Fibroblast of skin of scalp (primary cell): Measurements from ENCODE around the gene SCAI.
"Not testable (repeated sequence)": the region's sequence is repeated elsewhere in the genome, so short reads cannot be mapped to it uniquely, and the experiment has no call there.

Source experiments
- DNase-seq: peaks from one replicate; pipeline ENCODE4 v3.0.0-alpha.2; 2013

Gene SCAI

DNA sequence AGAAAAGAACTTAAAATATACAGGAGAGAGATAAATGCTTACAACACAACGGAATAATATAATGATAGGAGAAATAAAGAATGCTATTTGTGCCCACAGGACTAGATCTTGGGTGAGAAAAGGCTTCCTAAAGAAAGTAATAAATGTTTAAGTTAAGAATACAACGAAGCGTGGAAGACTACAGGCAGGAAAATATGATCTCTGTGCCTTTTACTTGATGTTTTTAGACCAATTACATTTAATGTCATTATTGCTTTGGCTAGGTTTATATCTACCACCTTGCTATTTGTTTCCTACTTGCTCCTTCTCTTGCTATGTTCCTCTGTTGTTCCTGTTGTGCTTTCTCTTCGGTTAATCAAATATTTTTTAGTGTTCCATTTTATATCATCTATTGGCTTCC is 122.3 kb downstream of the SCAI start:
- DNase-seq, result no peak

DNA sequence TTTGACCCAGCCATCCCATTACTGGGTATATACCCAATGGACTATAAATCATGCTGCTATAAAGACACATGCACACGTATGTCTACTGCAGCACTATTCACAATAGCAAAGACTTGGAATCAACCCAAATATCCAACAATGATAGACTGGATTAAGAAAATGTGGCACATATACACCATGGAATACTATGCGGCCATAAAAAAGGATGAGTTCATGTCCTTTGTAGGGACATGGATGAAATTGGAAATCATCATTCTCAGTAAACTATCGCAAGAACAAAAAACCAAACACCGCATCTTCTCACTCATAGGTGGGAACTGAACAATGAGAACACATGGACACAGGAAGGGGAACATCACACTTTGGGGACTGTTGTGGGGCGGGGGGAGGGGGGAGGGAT is 127.7 kb downstream of the SCAI start:
- DNase-seq, result not testable (repeated sequence)

DNA sequence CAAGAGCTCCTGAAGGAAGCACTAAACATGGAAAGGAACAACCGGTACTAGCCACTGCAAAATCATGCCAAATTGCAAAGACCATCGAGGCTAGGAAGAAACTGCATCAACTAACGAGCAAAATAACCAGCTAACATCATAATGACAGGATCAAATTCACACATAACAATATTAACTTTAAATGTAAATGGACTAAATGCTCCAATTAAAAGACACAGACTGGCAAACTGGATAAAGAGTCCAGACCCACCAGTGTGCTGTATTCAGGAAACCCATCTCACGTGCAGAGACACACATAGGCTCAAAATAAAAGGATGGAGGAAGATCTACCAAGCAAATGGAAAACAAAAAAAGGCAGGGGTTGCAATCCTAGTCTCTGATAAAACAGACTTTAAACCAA is 131.3 kb downstream of the SCAI start:
- not testable (repeated sequence) for DNase-seq

DNA sequence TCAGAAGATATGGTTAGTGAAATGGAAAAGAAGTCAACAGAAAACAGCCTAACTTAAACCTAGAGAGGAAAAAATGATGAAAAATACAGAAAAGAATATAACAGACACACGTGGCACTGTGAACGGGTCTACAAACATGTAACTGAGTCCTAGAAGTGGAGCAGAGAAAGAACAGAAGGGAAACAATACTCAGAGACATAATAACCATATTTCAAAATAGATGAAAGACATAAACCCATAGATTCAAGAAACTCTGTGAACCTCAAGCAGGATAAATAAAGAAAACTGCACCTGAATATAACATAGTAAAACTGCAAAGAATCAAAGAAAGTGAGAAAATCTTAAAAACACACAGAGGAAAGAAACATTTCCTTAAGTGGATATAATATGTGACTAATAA is 134.7 kb downstream of the SCAI start:
- DNase-seq, result no peak

DNA sequence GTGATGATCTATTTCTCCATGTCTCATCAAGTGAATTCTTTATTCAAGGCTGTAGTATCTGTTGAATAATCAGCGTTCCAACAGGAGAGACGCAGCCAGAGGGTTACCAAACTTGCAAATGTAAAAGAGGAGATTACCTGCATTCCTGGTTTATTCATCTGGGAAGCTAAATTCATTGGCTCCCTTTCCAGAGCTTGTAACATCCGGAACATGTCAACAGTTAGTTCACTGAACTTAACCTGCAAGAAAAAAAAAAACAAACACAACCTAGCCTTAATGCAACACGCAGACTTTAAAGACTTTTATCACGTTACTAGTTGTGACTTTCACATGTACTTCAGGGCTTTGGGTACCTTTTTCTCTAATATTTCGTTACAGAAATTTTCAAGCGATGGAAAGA is 140.0 kb downstream of the SCAI start:
- DNase-seq, result no peak

DNA sequence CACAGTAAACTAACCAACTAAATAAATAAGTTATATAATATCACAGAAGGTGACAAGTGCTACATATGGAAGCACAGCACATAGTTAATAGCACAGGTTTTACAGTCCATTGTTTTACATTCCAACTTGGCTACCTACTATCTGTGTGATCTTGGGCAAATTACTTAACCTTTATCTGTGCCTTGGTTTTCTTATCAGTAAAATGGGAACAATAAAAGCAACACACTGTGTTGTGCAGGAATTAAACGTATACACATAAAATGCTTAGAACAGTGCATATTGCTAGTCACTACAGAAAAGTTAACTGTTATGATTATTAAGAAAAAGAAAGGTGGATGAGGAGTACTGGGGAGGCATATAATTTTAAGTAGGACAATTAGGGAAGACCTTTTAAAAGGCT is 159.6 kb downstream of the SCAI start:
- DNase-seq, result no peak

DNA sequence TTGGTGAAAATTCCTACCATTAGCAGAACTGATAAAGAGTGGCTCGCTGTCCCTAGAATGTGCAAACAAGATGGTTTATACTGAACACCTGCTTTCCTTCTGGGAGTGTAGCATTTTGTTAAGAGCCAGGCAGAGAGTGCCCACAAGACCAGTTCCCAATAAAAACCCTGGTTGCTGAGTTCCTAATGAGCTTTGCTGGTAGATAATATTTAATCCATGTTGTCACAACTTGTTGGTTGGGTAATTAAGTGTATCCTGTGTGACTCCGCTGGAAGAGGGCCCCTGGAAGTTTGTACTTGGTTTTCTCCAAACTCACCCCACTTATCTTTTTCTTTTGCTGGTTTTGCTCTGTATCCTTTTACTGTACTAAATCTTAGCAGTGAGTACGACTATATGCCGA is 162.9 kb downstream of the SCAI start:
- no peak for DNase-seq

DNA sequence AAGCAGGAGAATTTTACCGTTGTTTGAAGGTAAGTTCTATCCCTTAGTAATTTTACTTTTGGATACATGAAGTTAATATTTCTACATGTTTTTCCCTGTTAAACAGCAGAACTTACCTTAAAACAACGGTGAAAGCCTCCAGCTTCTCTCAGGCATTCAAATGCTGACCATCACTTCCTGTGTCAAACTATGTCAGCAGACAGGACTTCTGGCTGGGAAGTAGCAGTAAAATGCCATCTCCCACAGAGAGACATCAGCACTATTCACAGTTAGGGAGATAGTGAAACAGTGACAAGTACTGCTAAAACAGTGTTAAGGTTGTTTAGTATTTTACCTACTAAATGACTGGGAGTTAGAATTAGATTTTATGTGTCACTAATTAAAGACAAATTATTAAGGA is 168.2 kb downstream of the SCAI start:
- DNase-seq, result peak; percentile 7

DNA sequence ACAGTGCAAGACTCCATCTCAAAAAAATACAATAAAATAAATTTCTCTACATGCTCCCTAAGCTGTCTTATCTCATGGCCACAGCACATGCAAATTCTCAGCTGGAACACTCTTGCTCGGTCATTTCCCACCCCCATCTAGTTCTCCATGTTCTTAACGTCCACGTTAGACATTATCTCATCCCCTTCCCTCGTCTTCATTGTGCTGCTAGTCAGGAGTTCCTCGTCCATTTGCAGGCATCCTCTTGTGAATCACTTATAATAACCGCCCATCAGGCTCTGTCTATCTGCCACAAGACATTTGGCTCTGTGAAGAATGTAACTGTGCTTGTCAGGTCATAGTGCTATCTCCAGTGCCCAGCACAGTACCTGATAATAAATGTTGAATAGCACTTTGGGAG is 169.5 kb downstream of the SCAI start:
- no peak for DNase-seq

DNA sequence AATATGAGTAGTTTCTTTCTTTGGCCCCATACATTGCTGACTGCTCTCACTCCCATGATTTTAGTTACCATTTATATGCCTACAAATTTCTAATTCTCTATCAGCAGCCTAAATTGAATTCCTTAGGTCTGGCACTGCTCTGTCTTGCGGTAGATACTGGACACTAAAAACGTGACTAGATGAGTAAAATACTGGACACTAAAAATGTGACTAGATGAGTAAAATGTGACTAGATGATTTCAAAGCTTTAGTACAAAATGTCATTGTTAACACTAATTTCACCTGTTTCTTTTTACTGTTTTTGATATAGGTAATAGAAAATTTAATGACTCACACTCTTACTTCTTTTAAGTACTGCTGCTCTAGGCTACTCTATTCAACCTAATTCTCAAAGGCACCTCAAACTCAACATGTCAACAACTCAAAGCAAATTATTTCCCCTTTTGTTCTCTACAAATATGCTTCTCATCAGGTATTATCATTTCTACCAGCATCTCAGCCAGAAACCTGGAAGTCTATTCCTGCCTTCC is 171.0 kb downstream of the SCAI start:
- no peak for DNase-seq

DNA sequence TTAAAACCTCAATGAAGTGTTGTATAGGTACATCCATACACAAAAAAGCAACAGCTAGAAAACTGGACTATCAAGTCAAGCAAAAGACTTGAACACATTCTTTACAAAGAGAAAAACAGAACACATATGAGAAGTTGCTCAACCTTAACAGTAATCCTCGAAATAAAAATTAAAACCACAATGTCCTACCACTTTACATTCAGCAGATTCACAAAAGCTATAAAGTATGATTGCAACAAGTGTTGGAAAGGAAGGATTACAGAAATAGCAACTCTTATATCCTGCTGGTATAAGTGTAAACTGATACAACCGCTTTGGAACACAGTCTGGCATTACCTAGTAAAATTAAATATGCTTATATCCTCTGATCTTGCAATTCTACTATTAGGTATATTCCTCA is 173.9 kb downstream of the SCAI start:
- DNase-seq, result no peak

DNA sequence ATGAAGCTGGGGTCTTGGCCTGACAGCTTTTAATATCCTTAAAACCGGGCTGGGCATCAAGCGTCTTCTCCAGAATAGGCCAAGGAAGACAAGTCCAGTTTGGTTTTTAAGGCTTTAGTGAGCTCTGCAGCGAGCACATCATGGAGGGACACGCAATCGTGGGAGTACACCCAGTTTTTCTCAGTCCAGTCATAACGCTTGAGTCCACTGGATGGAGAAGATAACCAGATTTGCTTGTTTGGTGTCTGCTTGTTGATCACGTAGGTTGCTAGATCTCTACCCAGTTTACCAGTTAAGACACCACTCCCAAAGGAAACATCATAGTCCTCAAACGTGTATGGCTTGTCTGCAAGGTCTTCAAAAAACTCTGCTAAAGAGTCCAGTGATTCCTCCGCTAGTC is 175.1 kb downstream of the SCAI start:
- no peak for DNase-seq

DNA sequence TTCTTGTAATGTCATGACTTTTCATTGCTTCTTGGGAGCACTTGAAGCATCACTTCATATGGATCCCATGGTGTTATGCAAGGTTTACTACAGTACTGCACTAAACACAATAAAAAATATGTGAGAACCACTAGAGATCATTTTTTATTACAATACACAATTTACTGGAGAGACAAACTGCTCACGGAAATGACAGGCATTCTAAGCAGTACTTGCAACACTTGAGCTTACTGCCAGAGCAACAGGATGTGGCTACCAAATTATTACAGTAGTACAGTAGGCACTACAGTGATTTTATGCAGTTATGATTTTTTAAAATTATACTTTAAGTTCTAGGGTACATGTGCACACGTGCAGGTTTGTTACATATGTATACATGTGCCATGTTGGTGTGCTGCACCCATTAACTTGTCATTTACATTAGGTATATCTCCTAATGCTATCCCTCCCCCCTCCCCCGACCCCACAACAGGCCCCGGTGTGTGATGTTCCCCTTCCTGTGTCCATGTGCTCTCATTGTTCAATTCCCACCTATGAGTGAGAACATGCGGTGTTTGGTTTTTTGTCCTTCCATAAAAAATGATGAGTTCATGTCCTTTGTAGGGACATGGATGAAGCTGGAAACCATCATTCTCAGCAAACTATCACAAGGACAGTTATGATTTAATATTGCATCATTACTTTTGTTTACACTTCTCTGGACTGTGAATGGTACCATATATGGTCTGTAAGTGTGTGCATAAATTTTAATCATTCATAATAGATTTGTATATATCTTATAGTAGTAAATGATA is 177.4 kb downstream of the SCAI start:
- peak; percentile 50 for DNase-seq

DNA sequence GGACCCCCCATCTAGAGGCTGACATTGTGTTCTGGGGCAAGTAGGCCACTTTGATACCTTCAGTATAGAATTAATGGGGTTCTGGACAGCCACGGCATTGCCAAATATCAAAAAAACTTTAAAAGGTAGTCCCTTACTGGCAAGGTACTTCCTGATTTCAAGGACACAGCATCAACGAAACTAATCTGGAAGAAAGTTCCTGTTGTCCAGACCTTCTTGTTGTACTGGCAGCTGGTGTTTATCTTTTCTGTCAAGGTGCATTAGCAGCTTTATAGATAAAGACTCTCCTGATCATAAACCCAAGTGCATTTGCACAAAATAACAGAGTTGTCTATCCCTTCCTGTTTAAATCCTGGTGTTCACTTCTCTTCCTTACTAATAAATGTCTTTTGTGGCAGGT is 178.7 kb downstream of the SCAI start:
- no peak for DNase-seq

DNA sequence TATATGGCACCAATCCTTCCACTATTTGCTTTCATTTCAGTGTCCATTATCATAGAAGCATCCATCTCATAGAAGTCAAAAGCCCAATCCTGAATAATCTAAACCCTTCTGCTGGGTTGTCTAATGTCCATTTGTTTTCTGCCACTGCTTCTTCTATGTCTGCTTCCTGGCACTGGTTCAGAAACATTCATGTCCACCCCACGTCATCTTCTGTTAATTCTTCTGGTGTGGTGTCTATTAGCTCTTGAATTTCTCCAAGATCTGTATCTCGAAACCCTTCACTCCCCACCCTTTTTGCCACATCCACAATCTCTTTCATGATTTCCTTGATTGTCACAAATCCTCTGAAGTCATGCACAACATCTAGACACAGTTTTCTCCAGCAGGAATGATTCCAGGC is 179.3 kb downstream of the SCAI start:
- peak; percentile 17 for DNase-seq

DNA sequence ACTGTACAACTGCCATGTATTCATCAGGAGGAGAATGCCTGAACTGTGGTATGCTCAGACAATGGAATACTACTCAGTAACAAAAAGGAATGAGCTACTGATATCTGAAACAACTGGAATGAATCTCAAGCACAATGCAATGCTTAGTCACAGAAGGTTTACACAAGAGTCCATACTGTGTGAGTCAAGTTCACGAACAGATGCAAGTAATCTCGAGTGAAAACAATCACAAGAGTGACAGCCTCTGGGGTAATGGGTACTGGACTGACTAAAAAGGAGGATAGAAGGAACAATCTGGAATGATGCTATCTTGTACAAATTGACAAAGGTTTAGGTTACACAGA is 182.9 kb downstream of the SCAI start:
- no peak for DNase-seq

DNA sequence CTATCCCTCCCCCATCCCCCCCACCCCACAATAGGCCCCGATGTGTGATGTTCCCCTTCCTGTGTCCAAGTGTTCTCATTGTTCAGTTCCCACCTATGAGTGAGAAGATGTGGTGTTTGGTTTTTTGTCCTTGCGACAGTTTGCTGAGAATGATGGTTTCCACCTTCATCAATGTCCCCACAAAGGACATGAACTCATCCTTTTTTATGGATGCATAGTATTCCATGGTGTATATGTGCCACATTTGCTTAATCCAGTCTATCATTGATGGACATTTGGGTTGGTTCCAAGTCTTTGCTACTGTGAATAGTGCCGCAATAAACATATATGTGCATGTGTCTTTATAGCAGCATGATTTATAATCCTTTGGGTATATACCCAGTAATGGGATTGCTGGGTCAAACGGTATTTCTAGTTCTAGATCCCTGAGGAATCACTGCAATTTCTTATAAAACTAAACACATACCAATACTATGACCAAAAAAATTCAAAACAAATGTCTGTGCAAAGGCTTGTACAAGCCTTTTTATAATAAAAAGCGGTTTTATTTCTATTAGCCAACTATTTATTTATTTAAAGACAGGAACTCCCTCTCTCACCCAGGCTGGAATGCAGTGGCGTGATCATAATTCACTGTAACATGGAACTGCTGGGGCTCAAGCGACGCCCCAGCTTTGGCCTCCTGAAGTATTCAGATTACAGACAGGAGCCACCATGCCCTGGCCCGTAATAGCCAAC is 183.5 kb downstream of the SCAI start:
- DNase-seq, result peak; percentile 73

DNA sequence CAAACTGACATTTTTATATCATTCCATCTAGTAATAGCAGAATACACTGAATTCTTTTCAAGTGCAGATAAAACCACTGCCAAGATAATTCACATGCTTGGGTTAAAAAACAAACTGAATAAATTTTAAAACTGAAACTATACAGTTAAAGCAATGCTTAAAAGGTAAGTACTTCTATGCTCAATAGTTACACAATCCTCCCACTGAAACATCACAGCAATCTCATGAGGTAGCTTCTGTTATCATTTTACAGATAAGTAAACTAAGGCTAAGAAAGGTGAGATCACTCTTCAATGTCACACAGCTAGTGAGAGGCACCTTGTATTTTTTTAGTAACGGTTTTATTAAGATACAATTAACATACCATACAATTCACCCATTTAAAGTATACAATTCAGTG is 189.1 kb downstream of the SCAI start:
- DNase-seq, result no peak

DNA sequence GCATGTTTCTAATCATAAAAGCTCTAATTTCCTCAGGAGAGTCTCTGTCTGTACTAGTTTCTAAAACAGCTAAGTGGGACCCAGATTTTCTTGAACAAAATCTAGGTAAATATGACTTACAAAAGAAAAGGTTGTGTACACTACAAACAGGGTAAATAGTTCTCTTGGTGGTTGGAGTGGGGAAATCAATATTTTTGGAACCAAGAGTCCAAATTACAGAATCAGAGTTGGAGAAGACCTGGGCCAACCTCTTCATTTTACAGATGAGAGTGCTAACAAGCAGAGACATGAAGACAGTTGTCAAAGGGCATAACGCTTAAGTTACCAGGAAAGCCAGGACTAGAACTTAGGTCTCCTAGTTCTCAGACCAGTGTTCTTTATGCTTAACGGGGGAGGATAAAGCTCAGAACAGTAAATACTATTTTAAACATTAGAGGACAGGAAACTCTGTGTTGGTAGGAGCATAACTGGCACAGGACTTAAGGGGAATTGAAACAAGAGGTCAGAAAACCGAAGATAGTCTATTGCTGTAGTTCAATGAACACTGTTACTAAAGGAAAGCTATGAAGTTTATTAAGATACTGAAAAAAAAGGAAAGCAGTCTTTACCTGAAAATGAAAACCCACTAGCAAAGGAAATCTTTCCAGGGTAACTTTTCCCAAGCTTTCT is 193.1 kb downstream of the SCAI start:
- no peak for DNase-seq

DNA sequence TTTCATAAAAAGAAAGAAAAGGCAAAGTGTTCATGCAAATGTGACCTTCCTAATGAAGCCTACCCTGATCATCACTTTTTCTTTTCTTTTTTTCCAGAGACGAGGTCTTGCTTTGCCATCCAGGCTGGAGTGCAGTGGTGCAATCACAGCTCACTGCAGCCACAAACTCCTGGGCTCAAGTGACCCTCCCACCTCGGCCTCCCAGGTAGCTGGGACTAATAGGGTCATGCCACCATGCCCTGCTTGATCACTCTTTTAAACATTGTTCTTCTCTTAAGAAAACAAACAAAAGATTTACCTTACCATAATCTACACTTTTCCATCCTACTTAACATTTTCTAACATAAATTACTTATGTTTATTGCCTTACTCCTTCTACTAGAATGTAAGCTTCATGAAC is 193.9 kb downstream of the SCAI start:
- no peak for DNase-seq

DNA sequence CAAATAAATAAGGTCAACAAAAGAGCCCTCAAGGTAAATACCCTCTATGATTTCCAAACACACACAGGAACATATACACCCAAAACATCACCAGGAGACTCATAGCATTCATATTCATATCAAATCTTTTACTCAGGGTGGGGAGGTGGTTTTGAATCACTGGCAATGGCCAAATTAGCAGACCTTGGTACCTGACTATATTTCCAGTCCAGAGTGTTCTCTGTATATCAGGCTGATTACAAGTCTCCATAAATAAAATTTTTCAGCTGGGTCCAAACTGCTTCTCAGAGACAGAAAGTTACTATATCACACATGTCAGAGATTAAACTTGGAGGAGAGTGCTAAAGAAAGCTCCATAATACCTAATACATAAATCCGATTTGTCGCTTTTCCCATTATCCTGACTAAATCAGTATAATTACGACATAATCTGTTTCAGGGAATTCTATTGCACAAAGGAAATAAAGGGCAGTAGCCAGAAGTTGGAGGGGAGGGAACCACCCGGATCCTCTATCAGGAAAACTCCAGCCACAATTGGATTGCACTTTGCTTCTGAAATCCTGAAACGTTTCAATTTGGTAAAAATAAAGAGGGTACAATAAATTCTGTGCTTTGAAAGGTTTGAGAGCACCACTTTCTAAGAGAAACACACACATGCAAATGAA is 195.5 kb downstream of the SCAI start:
- no peak for DNase-seq

DNA sequence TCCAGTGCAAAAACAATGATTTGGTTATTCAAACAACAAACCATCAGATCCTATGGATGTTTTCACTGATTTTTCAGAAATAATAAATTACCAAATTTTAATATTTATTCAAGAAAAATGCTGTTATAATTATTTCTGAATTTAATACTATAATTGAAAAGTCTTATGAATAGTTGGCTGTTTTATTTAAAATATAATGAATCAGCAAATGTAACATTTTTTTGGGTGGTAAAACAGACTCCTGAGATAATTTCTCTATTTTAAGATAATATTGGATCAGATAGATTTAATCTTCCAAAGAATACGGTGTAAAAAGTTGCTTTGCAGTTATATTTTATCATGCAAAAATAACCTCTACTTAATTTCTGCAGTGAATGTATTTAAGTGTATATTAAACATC is 197.2 kb downstream of the SCAI start:
- DNase-seq, result no peak
